Cardiac muscle cell (in vitro differentiated cells and primary cell): ENCODE measurements around the gene COLQ. TPM values are rescaled to one million over a fixed set of nuclear protein-coding genes. Genes with fewer than 3 reads are reported as not detected.

Experiments used
- DNase-seq, 2 donors: peaks; one replicate each; pipeline versions ENCODE4 v3.0.0 to v3.0.0-alpha.2; 2010 to 2017; ENCODE audit warnings: low read depth in 1 of 2, low spot score in 1 of 2
- H3K27ac ChIP-seq: fragments of 200-600 bp; sonication (generic); 2 replicates; pipeline ENCODE4 v1.5.1; 2016
- H3K27me3 ChIP-seq: fragments of 200-600 bp; sonication (generic); 2 replicates; pipeline ENCODE4 v1.6.0; 2016; ENCODE audit warnings: control low read depth
- H3K36me3 ChIP-seq: fragments of 200-600 bp; sonication (generic); 2 replicates; pipeline ENCODE4 v1.5.1; 2016; ENCODE audit warnings: control low read depth
- H3K4me1 ChIP-seq: fragments of 200-600 bp; sonication (generic); 2 replicates; pipeline ENCODE4 v1.8.1; 2017; ENCODE audit warnings: low read depth, mild to moderate bottlenecking, mixed run types
- H3K4me3 ChIP-seq: fragments of 200-600 bp; sonication (generic); 2 replicates; pipeline ENCODE4 v1.5.1; 2016; ENCODE audit warnings: mild to moderate bottlenecking
- H3K9me3 ChIP-seq: fragments of 200-600 bp; sonication (generic); 2 replicates; pipeline ENCODE4 v1.5.1; 2017; ENCODE audit warnings: low read depth, mild to moderate bottlenecking, control low read depth
- polyA plus RNA-seq: library from polyadenylated mRNA; unstranded; fragments of >200 nt; fragmentation: Nextera tagmentation; extraction: Ambion mirVana; gene quantifications from 2 replicates; pipeline ENCODE4 v1.2.1, GENCODE V29; 2016
- total RNA-seq: library from RNA; depleted of rRNA; stranded (reverse); fragments of >200 nt; gene quantifications from 2 replicates; pipeline ENCODE4 v1.2.3, GENCODE V29; 2016
- TF ChIP-seq, protein P1 (sequence below): IDR thresholded peaks from 2 replicates; pipeline ENCODE4 v1.5.1; 2012; ENCODE audit warnings: low read depth, mild to moderate bottlenecking, low read length

The COLQ gene
- total and polyA plus RNA-seq, 2 experiments from 2014 or later = 7.5 to 10.4 TPM

DNA sequence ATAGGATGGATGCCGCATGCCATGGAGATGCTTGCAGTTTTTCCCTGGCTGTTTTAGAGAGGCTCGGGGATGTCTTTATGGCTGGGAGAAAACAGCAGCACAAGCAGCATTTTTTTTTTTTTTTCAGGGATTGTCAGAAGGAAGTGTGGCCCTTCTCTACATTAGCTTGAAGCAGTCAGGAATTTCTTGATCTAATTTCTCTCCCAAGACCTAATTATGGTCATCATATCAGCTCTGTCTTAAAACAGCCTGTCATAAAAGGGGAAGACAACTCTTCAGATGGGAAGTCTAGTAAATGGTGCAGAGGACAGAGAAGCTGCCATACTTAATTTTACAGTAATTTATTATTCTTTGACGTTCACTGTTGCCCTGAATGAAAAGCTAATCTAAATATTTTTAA lies 49.6 kb downstream of the COLQ start:
- no peak overlapping the region for H3K4me3 ChIP-seq
- TF ChIP-seq, protein P1, sequence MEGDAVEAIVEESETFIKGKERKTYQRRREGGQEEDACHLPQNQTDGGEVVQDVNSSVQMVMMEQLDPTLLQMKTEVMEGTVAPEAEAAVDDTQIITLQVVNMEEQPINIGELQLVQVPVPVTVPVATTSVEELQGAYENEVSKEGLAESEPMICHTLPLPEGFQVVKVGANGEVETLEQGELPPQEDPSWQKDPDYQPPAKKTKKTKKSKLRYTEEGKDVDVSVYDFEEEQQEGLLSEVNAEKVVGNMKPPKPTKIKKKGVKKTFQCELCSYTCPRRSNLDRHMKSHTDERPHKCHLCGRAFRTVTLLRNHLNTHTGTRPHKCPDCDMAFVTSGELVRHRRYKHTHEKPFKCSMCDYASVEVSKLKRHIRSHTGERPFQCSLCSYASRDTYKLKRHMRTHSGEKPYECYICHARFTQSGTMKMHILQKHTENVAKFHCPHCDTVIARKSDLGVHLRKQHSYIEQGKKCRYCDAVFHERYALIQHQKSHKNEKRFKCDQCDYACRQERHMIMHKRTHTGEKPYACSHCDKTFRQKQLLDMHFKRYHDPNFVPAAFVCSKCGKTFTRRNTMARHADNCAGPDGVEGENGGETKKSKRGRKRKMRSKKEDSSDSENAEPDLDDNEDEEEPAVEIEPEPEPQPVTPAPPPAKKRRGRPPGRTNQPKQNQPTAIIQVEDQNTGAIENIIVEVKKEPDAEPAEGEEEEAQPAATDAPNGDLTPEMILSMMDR = no peak
- H3K4me1 ChIP-seq = no peaks in the 10 kb centered on the region
- H3K9me3 ChIP-seq = no peaks in the 10 kb centered on the region
- no peaks in the 10 kb centered on the region for H3K27me3 ChIP-seq
- no peak for DNase-seq
- no peak overlapping the region for H3K27ac ChIP-seq
- H3K36me3 ChIP-seq = no peaks in the 10 kb centered on the region

DNA sequence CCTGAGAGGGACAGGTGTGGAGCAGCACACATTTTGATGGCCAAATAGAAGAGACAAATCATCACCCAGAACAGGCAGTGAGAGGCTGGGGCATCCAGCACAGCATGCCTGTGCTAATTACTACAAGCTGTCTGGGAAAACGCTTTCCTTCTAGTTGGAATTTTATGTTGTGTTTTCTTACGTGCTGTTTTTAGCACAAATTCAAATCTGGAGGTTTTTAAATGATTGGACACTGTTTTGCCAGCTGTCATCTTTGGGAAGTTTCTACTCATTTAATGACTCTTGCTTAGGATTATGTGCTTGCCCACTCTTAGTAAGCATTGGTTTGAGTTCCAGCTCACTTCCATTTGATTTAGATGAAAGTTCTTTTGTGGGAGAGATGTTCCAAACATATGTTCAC lies 50.7 kb downstream of the COLQ start:
- no peak overlapping the region for H3K27ac ChIP-seq
- no peaks in the 10 kb centered on the region for H3K27me3 ChIP-seq
- TF ChIP-seq, protein P1 = no peak
- no peaks in the 10 kb centered on the region for H3K4me1 ChIP-seq
- H3K9me3 ChIP-seq = no peaks in the 10 kb centered on the region
- DNase-seq = no peak
- H3K36me3 ChIP-seq = no peaks in the 10 kb centered on the region
- no peak overlapping the region for H3K4me3 ChIP-seq

DNA sequence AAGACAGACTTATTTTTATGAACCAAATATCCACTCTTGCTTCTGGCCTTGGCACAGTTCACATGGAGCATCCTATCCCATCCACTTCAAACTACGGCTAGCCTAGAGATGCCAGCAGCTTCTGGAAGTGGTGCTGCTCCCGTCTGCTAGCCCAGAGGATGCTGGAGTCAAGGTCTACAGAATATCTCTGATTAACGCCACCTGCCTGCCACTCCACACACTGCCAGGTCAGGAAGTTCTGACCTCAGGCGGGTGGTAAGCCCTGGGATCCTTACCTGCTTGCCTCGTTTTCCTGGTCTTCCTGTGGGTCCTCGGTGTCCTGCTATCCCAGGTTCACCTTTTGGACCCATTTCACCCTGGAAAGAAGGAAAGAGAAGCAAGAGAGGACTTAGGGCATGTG lies 51.2 kb downstream of the COLQ start:
- Histone ChIP-seq H3K9me3 (no peaks in the 10 kb centered on the region), H3K27ac (no peak overlapping the region), H3K4me3 (no peak overlapping the region), H3K27me3 (no peaks in the 10 kb centered on the region), H3K36me3 (no peaks in the 10 kb centered on the region), H3K4me1 (no peaks in the 10 kb centered on the region)
- no peak for DNase-seq
- TF ChIP-seq, protein P1 = no peak

DNA sequence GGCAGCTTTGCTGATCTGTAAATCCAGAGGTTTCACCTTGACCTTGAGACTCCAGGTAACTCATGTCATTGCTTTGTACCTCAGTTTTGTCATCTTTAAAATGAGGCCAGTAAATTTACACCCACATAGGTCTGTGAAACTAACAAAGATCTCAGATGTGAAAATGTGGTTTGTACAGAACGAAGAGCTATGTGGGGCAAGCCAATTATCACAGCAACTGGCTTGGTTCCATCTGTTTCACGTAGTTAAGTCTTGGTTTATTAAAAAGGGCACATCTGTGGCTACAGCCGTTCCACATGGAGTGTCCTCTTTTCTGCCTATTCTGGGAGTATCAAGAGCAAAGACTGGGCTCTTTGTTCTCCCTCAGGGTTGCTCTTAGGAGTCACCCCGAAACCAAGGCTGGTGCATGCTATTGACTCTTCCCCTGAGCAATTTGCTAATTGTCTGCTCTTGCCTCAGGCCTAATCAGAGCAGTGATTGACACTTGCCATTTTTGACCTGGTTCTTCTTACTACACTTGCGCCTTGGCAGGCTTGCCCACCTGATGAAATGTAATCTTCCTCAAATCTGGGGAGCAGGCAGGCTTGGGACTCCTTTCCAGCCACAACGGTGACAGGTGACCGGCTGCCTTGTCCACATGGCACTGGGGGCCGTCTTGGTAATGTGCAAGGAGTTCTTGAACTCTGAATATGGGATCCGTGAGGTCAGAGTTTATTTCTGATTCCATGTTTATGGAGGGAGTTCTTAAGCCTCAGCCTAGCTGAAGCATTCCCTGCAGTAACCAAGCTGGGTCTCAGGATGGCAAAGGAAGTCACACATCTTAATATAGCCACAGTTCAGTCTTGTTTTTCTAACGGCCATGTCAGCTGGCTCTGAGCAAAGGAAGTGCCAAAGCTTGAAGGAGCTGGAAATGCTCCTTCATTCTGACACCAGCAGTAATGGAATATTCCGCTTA lies 54.0 kb downstream of the COLQ start:
- Histone ChIP-seq H3K9me3 (no peaks in the 10 kb centered on the region), H3K36me3 (no peaks in the 10 kb centered on the region)
- TF ChIP-seq, protein P1 = no peak

DNA sequence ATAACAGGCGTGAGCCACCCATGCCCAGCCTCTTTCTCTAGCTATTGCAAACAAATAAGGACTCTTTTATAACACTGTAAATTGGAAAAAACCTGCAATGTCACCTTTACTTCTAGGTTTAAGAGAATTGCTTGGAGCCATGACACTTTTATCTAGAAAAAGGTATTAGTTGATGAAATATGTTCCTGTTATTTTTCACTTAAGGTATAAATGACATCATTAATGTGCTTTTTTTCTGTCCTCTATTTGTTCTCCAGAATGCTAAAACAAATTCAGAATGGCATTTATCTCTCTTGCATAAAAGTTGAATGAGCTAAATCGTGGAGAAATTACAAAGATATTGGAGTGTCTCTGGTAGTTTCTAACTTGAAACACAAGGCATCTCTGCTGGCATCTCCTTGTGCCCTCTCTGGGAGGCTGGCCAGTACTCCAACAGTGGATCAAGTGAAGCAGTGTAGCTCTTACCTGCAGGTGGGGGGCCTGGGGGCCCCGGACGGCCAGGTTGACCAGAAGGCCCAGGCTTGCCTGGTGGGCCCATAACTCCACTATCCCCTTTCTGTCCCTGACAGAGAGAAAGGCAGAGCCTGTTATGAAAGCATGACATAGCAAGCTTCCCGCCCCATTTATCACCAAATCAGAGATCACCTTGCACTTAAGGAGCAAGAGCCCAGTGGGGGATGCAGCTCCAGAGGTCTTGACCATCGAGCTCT lies 55.5 kb downstream of the COLQ start:
- H3K27me3 ChIP-seq = no peaks in the 10 kb centered on the region
- H3K27ac ChIP-seq = no peak overlapping the region
- no peak for DNase-seq
- H3K4me3 ChIP-seq = no peak overlapping the region
- H3K36me3 ChIP-seq = no peaks in the 10 kb centered on the region
- H3K9me3 ChIP-seq = no peaks in the 10 kb centered on the region
- no peaks in the 10 kb centered on the region for H3K4me1 ChIP-seq
- TF ChIP-seq, protein P1 = no peak

More for the DNA sequence above, 54.0 kb downstream of the COLQ start:
- no peak overlapping the region for H3K27ac ChIP-seq
- no peak overlapping the region for H3K4me3 ChIP-seq
- H3K4me1 ChIP-seq = no peaks in the 10 kb centered on the region
- H3K27me3 ChIP-seq = no peaks in the 10 kb centered on the region
- DNase-seq = peak; percentile 9 to 13
